A549 (cell line): ENCODE data around the gene MCM3.

ENCODE experiments used
- BCL3 ChIP-seq: fragments of >200 bp; sonication (Bioruptor Twin); formaldehyde crosslinking; IDR thresholded peaks from 3 replicates; pipeline ENCODE4 v1.6.1; 2016
- CBX2 ChIP-seq: fragments of 200-600 bp; sonication (generic); IDR thresholded peaks from 2 replicates; pipeline ENCODE4 v1.6.1; 2016; ENCODE audit warnings: low read depth, mild to moderate bottlenecking, borderline replicate concordance
- CEBPB ChIP-seq, 2 experiments: fragments of >200 bp in 1 of 2; sonication (Bioruptor Twin) in 1 of 2; formaldehyde crosslinking in 1 of 2; IDR thresholded peaks; 2 replicates each; pipeline ENCODE4 v1.6.1; 2012 to 2016
- CHD2 ChIP-seq: fragments of 150-350 bp; IDR thresholded peaks from 2 replicates; pipeline ENCODE4 v1.6.1; 2014; ENCODE audit warnings: low read length; ENCODE audit not compliant: partially characterized antibody
- CTCF ChIP-seq: fragments of >200 bp; sonication (Bioruptor Twin); formaldehyde crosslinking; IDR thresholded peaks from 3 replicates; pipeline ENCODE4 v1.5.1; 2016
- JUNB ChIP-seq: fragments of >200 bp; sonication (Bioruptor Twin); formaldehyde crosslinking; IDR thresholded peaks from 2 replicates; pipeline ENCODE4 v1.6.1; 2016
- KDM1A ChIP-seq: fragments of 200-600 bp; sonication (generic); IDR thresholded peaks from 2 replicates; pipeline ENCODE4 v1.6.1; 2016; ENCODE audit warnings: low read depth, mild to moderate bottlenecking
- RAD21 ChIP-seq, 2 experiments: fragments of >200 bp in 1 of 2; sonication (Bioruptor Twin) in 1 of 2; formaldehyde crosslinking in 1 of 2; IDR thresholded peaks in 1 of 2; conservative IDR thresholded peaks in 1 of 2; 2 replicates in 1 of 2; 3 replicates in 1 of 2; pipeline ENCODE4 v1.6.1; 2012 to 2018; ENCODE audit warnings: inconsistent platforms in 1 of 2
- SMC3 ChIP-seq: fragments of >200 bp; sonication (Bioruptor Twin); formaldehyde crosslinking; IDR thresholded peaks from 3 replicates; pipeline ENCODE4 v1.6.1; 2018; ENCODE audit warnings: inconsistent platforms
- SREBF2 ChIP-seq: fragments of 450-650 bp; IDR thresholded peaks from 2 replicates; pipeline ENCODE4 v1.6.1; 2014; ENCODE audit warnings: mild to moderate bottlenecking, moderate library complexity
- USF2 ChIP-seq: fragments of 450-650 bp; IDR thresholded peaks from 2 replicates; pipeline ENCODE4 v1.6.1; 2014; ENCODE audit warnings: antibody characterized with exemption

- TF ChIP-seq BCL3: no peak
- TF ChIP-seq CHD2: no peak
- no peak for TF ChIP-seq SREBF2
- no peak for TF ChIP-seq SMC3
- TF ChIP-seq KDM1A: no peak
- no peak for TF ChIP-seq CEBPB (IDR thresholded peaks at IDR 0.05)
- TF ChIP-seq USF2: no peak
- no peak for TF ChIP-seq CBX2
- no peak for TF ChIP-seq CTCF
- no peak for TF ChIP-seq JUNB
- no peak for TF ChIP-seq RAD21 (conservative IDR thresholded peaks at IDR 0.05 in 1 of 2, IDR thresholded peaks at IDR 0.05 in 1 of 2)
These were observed 30.2 kb upstream of the MCM3 start for GRCh38 chr6:52314752-52315151.
